ENCODE data around the gene SLC12A2. TPM values are rescaled to one million over a fixed set of nuclear protein-coding genes. Genes with fewer than 3 reads are reported as not detected.
A peak's percentile ranks its signal among the peaks of the same experiment; 100 is the strongest.

SLC12A2 gene
- total and polyA plus RNA-seq, 2 experiments from 2014 or later = 21.5 to 67.1 TPM

GRCh38 chr5:128081111-128081851, 2.3 kb upstream of the SLC12A2 start:
- H3K36me3 ChIP-seq (replicated peaks; ENCODE audit: insufficient read depth, low read depth) = no peaks in the 10 kb centered on the region
- H2AFZ ChIP-seq = no peak overlapping the region
- no peak for DNase-seq (ENCODE audit: low spot score)
- H3K9me3 ChIP-seq (ENCODE audit: low read depth) = no peaks in the 10 kb centered on the region
- H3K4me2 ChIP-seq = peak overlapping the region; percentile 93
- peaks cover 10% of the 10 kb centered on the region for H3K4me1 ChIP-seq (ENCODE audit: insufficient read depth)
- no peak overlapping the region for H3K4me3 ChIP-seq
- WGBS (ENCODE audit: low lambda C conversion rate, missing lambda C conversion rate) = 71% methylated on average over 5 of the region's 5 CpGs
- TF ChIP-seq CTCF (IDR thresholded peaks at IDR 0.05; ENCODE audit: poor library complexity) = peak; percentile 20
- TF ChIP-seq EZH2 (IDR thresholded peaks at IDR 0.05; ENCODE audit: borderline replicate concordance) = no peak
- H3K27me3 ChIP-seq = no peaks in the 10 kb centered on the region
- peaks cover 41% of the 10 kb centered on the region for H3K79me2 ChIP-seq
- peak overlapping the region; percentile 3 for H3K27ac ChIP-seq
- no peaks in the 10 kb centered on the region for H3K9me2 ChIP-seq (replicated peaks; ENCODE audit: insufficient read depth)
- peaks cover 15% of the 10 kb centered on the region for H4K20me1 ChIP-seq (ENCODE audit: insufficient read depth, poor library complexity, severe bottlenecking)

- H3K27ac ChIP-seq = peak overlapping the region; percentile 95
- no peaks in the 10 kb centered on the region for H3K9me3 ChIP-seq (ENCODE audit: low read depth)
- no peaks in the 10 kb centered on the region for H3K9me2 ChIP-seq (replicated peaks; ENCODE audit: insufficient read depth)
- H3K36me3 ChIP-seq (replicated peaks; ENCODE audit: insufficient read depth, low read depth) = no peaks in the 10 kb centered on the region
- H3K4me2 ChIP-seq = peak overlapping the region; percentile 93
- peaks cover 10% of the 10 kb centered on the region for H3K4me1 ChIP-seq (ENCODE audit: insufficient read depth)
- TF ChIP-seq EZH2 (IDR thresholded peaks at IDR 0.05; ENCODE audit: borderline replicate concordance) = no peak
- peak overlapping the region; percentile 99 for H2AFZ ChIP-seq
- H3K79me2 ChIP-seq = peaks cover 53% of the 10 kb centered on the region
- H3K4me3 ChIP-seq = peak overlapping the region; percentile 98
- no peaks in the 10 kb centered on the region for H3K27me3 ChIP-seq
- peaks cover 20% of the 10 kb centered on the region for H4K20me1 ChIP-seq (ENCODE audit: insufficient read depth, poor library complexity, severe bottlenecking)
- DNase-seq (ENCODE audit: low spot score) = no peak
- 4% methylated on average over 25 of the region's 25 CpGs for WGBS (ENCODE audit: low lambda C conversion rate, missing lambda C conversion rate)
These were observed 974 bp upstream of the SLC12A2 start for GRCh38 chr5:128082551-128083032.

- Histone ChIP-seq H3K27ac (peak overlapping the region; percentile 95), H3K4me2 (peak overlapping the region; percentile 93), H3K9me2 (replicated peaks; ENCODE audit: insufficient read depth) (no peaks in the 10 kb centered on the region), H4K20me1 (ENCODE audit: insufficient read depth, poor library complexity, severe bottlenecking) (peaks cover 20% of the 10 kb centered on the region), H2AFZ (peak overlapping the region; percentile 99), H3K9me3 (ENCODE audit: low read depth) (no peaks in the 10 kb centered on the region), H3K79me2 (peaks cover 59% of the 10 kb centered on the region), H3K4me3 (peak overlapping the region; percentile 98), H3K4me1 (ENCODE audit: insufficient read depth) (peaks cover 9% of the 10 kb centered on the region), H3K27me3 (no peaks in the 10 kb centered on the region), H3K36me3 (replicated peaks; ENCODE audit: insufficient read depth, low read depth) (no peaks in the 10 kb centered on the region)
- DNase-seq (ENCODE audit: low spot score) = no peak
- WGBS (ENCODE audit: low lambda C conversion rate, missing lambda C conversion rate) = 1% methylated on average over 45 of the region's 53 CpGs
- TF ChIP-seq EZH2 (IDR thresholded peaks at IDR 0.05; ENCODE audit: borderline replicate concordance) (no peak), EZH2phosphoT487 (IDR thresholded peaks at IDR 0.05; ENCODE audit: low read depth, severe bottlenecking, unreplicated experiment) (no peak), CTCF (IDR thresholded peaks at IDR 0.05; ENCODE audit: poor library complexity) (peak; percentile 45)
These were observed 253 bp downstream of the SLC12A2 start for GRCh38 chr5:128083811-128084227.

Data from hepatocyte (in vitro differentiated cells).